OCI-LY7 (cell line): ENCODE results near the gene COX14. TPM values are rescaled to one million over a fixed set of nuclear protein-coding genes. Genes with fewer than 3 reads are reported as not detected.

Source experiments
- BruUV-seq: library from RNA; stranded (reverse); fragments of 400-500 nt; replicated peaks from 2 replicates; lab custom pipeline; 2021; lab: Mats Ljungman, UMichigan
- CTCF ChIA-PET: fragments of 300-600 bp; sonication (Branson Sonifier 250); formaldehyde crosslinking; loops from one replicate; lab custom pipeline; 2022; ENCODE audit warnings: antibody characterized with exemption; ENCODE audit not compliant: unreplicated experiment; lab: Charles Lee
- POLR2A ChIA-PET: fragments of 300-600 bp; sonication (Branson Sonifier 250); formaldehyde crosslinking; loops from one replicate; lab custom pipeline; 2022; ENCODE audit warnings: antibody characterized with exemption; lab: Charles Lee
- DNase-seq: peaks from one replicate; pipeline ENCODE4 v3.0.0-alpha.2; 2015; ENCODE audit warnings: low spot score
- H2AFZ ChIP-seq: fragments of 200-600 bp; sonication (generic), shearing (Covaris generic); 2 replicates; pipeline ENCODE4 v1.6.1; 2014; ENCODE audit warnings: mild to moderate bottlenecking, antibody characterized with exemption, low read length, moderate library complexity
- H3K27ac ChIP-seq: fragments of 200-600 bp; sonication (generic); 2 replicates; pipeline ENCODE4 v1.5.1; 2014; ENCODE audit warnings: mixed run types, low read depth, mild to moderate bottlenecking, moderate library complexity, low read length, inconsistent platforms; ENCODE audit not compliant: poor library complexity, severe bottlenecking
- H3K36me3 ChIP-seq: fragments of 200-600 bp; sonication (generic); 2 replicates; pipeline ENCODE4 v1.6.1; 2014; ENCODE audit warnings: mild to moderate bottlenecking, antibody characterized with exemption, low read length, moderate library complexity, mixed read lengths; ENCODE audit not compliant: insufficient read depth
- H3K4me1 ChIP-seq: fragments of 200-600 bp; sonication (generic); 2 replicates; pipeline ENCODE4 v1.5.1; 2014; ENCODE audit warnings: mild to moderate bottlenecking, low read length; ENCODE audit not compliant: insufficient read depth, poor library complexity, severe bottlenecking
- H3K4me2 ChIP-seq: fragments of 200-600 bp; sonication (generic); 2 replicates; pipeline ENCODE4 v1.6.1; 2014; ENCODE audit warnings: mild to moderate bottlenecking, low read length
- H3K4me3 ChIP-seq: fragments of 200-600 bp; sonication (generic); 2 replicates; pipeline ENCODE4 v1.5.1; 2014; ENCODE audit warnings: mild to moderate bottlenecking, low read depth, low read length; ENCODE audit not compliant: poor library complexity, severe bottlenecking
- H3K79me2 ChIP-seq: fragments of 200-600 bp; sonication (generic); 2 replicates; pipeline ENCODE4 v1.6.1; 2016; ENCODE audit warnings: low read depth, mild to moderate bottlenecking, low read length, moderate library complexity, mixed read lengths; ENCODE audit not compliant: insufficient read depth
- H3K9me2 ChIP-seq: fragments of 200-600 bp; sonication (generic); 2 replicates; pipeline ENCODE4 v1.6.1; 2016; ENCODE audit warnings: mild to moderate bottlenecking, low read length, mixed read lengths; ENCODE audit not compliant: insufficient read depth
- H3K9me3 ChIP-seq: fragments of 200-600 bp; sonication (generic); 2 replicates; pipeline ENCODE4 v1.6.1; 2014; ENCODE audit warnings: mild to moderate bottlenecking, mixed run types, low read length, mixed read lengths
- H4K20me1 ChIP-seq: fragments of 200-600 bp; sonication (generic); 2 replicates; pipeline ENCODE4 v1.6.1; 2014; ENCODE audit warnings: mild to moderate bottlenecking, antibody characterized with exemption, low read length, moderate library complexity, mixed read lengths; ENCODE audit not compliant: insufficient read depth
- CTCF ChIP-seq: fragments of 200-600 bp; sonication (generic); conservative IDR thresholded peaks from 2 replicates; pipeline ENCODE4 v1.5.1; 2014; ENCODE audit warnings: mild to moderate bottlenecking, antibody characterized with exemption, low read length, moderate library complexity, mixed read lengths
- EZH2phosphoT487 ChIP-seq: fragments of 200-600 bp; sonication (generic); IDR thresholded peaks from 2 replicates; pipeline ENCODE4 v1.6.1; 2018; ENCODE audit warnings: low read depth, borderline replicate concordance, mild to moderate bottlenecking, mixed run types, antibody characterized with exemption, low read length, moderate library complexity, mixed read lengths
- intact Hi-C: fragments of 100-400 bp; cut with micrococcal nuclease; formaldehyde crosslinking; loops from one replicate; pipeline ENCODE4 v1.10.0; 2022; ENCODE audit not compliant: unreplicated experiment
- total RNA-seq, 2 experiments: library from RNA; depleted of rRNA in 1 of 2; stranded (reverse); fragments of >200 nt in 1 of 2; shearing (Covaris generic) in 1 of 2; gene quantifications; 2 replicates each; pipeline ENCODE4 v1.2.3, GENCODE V29; 2014 to 2022

COX14 gene
- total RNA-seq, 2 experiments from 2014 or later: 54.3 to 57.4 TPM

GRCh38 chr12:50132505-50133135 is 20.6 kb downstream of the COX14 start:
- Histone ChIP-seq H3K79me2 (no peaks in the 10 kb centered on the region), H4K20me1 (no peaks in the 10 kb centered on the region), H3K4me1 (no peaks in the 10 kb centered on the region), H3K4me2 (no peak overlapping the region), H3K9me2 (no peaks in the 10 kb centered on the region), H3K36me3 (peaks cover 82% of the 10 kb centered on the region), H3K4me3 (no peak overlapping the region), H3K27ac (no peak overlapping the region), H3K9me3 (no peaks in the 10 kb centered on the region), H2AFZ (no peak overlapping the region)
- POLR2A ChIA-PET: interaction anchor here (1.1 kb wide), 2 partner anchors 35 to 48 kb away, joined by 3 to 4 read pairs; partner anchors contain the start of gene CERS5
- intact Hi-C loops: loop anchor here (1.0 kb wide), 3 partner anchors 43 to 182 kb away; no protein-coding TSS in a partner anchor
- peak; percentile 69 for DNase-seq
- BruUV-seq: no TSS peak
- CTCF ChIA-PET: interaction anchor here (0.6 to 1.8 kb wide), 5 partner anchors 21 to 182 kb away, joined by 3 to 10 read pairs (median 6); partner anchors contain the start of gene COX14
- no peak for TF ChIP-seq EZH2phosphoT487
- TF ChIP-seq CTCF: peak; percentile 94

- Histone ChIP-seq H3K9me3 (no peaks in the 10 kb centered on the region), H3K27ac (no peak overlapping the region), H4K20me1 (peaks cover 5% of the 10 kb centered on the region; the same call in 1 of the 2 replicates), H2AFZ (no peak overlapping the region), H3K4me2 (no peak overlapping the region), H3K4me3 (no peak overlapping the region), H3K9me2 (no peaks in the 10 kb centered on the region), H3K4me1 (no peaks in the 10 kb centered on the region), H3K36me3 (peaks cover 53% of the 10 kb centered on the region), H3K79me2 (no peaks in the 10 kb centered on the region)
- ChIA-PET POLR2A (interaction anchor here (0.9 kb wide), 1 partner anchor 215 kb away, joined by 4 read pairs; no protein-coding TSS in a partner anchor), CTCF (no interaction called here)
- intact Hi-C loops: no loop called here
- TF ChIP-seq CTCF (no peak), EZH2phosphoT487 (no peak)
- no TSS peak for BruUV-seq
- no peak for DNase-seq
Observed at GRCh38 chr12:50142993-50143392, 31.0 kb downstream of the COX14 start.

- Histone ChIP-seq H3K36me3 (peaks cover 37% of the 10 kb centered on the region), H3K9me2 (no peaks in the 10 kb centered on the region), H3K9me3 (no peaks in the 10 kb centered on the region), H4K20me1 (peaks cover 5% of the 10 kb centered on the region; the same call in 1 of the 2 replicates), H2AFZ (no peak overlapping the region), H3K4me1 (no peaks in the 10 kb centered on the region), H3K4me2 (no peak overlapping the region), H3K4me3 (no peak overlapping the region), H3K79me2 (no peaks in the 10 kb centered on the region), H3K27ac (no peak overlapping the region)
- intact Hi-C loops: no loop called here
- no TSS peak for BruUV-seq
- CTCF ChIA-PET: no interaction called here
- no peak for DNase-seq
- TF ChIP-seq EZH2phosphoT487 (no peak), CTCF (no peak)
- POLR2A ChIA-PET: no interaction called here
Observed at GRCh38 chr12:50145439-50145838, 33.4 kb downstream of the COX14 start.
